Adipose tissue (tissue), 3 donors: ENCODE results near the gene SSTR3. TPM values are rescaled to one million over a fixed set of nuclear protein-coding genes. Genes with fewer than 3 reads are reported as not detected.
"Not testable (repeated sequence)": the region's sequence is repeated elsewhere in the genome, so short reads cannot be mapped to it uniquely, and the experiment has no call there.

ENCODE experiments used
- H3K27ac ChIP-seq: one replicate; pipeline ENCODE4 v1.5.1; 2013; ENCODE audit warnings: low read depth, low read length
- WGBS, 3 donors: extraction: QIAGEN DNeasy Blood & Tissue Kit; methylation state at CpG; one replicate each; pipeline ENCODE4 v1.1.7; 2013; 5-methylcytosine and 5-hydroxymethylcytosine counted together
- polyA plus RNA-seq, 3 donors: library from polyadenylated mRNA; stranded (reverse); fragments of 200-250 nt; gene quantifications; one replicate each; pipeline ENCODE4 v1.2.3, GENCODE V29; 2013
- donor health status: healthy with polysubstance abuse.
- donor health status: Bipolar disorder and iron deficiency.
- donor health status: healthy.

Gene SSTR3
- polyA plus RNA-seq, 3 donors, result 0.04 to 0.59 (median 0.11) TPM

GRCh38 chr22:37203354-37204044 lies 8.8 kb downstream of the SSTR3 start:
- 76 to 94% (median 85%) methylated on average over 15 to 16 of the region's 16 CpGs for WGBS, 3 donors
- no peak overlapping the region for H3K27ac ChIP-seq

DNA sequence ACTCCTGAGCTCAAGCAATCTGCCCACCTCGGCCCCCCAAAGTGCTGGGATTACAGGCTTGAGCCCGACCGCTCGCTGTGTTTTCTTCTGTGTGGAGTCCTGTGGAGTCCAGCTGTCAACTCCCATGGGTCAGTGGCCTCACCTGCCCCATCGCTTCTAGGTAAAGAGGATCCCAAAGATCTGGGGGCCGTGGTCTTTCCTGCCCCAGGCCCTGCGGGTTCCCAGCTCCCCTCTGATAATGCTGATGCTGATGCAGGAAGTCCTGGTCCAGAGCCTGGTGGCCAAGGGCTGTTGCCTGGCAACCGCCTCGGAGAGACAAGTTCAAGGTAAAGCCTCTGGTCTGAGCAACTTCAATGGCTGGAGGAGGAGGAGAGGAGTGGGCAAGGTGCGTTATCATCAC lies 9.6 kb downstream of the SSTR3 start:
- H3K27ac ChIP-seq, result no peak overlapping the region
- WGBS, 3 donors, result 80 to 94% (median 89%) methylated on average over 9 to 10 of the region's 10 CpGs

DNA sequence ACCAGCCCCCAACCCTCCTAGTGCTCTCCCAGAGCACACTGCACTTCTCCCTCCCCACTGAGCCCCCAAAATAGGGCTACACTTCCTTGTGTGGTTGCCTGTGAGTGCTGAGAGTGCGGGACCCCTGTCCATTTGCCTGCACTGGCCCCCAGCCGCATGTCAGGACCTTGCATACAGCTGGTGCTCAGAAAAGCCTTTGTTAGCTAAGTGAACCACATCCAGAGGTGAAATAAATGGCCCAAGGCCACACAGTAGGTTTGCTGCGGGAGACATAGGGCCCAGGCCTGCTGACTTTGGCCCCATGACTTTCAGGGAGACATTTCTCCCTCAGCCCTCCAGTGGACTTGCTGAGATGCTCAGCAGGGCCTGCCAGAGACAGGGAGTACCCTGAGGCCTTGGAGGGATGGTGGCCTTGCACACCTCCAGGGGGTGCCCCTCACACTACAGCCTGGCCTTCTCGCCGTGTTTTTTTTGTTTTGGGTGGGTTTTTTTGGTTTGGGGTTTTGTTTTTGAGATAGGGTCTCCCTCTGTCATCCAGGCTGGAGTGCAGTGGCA lies 10.2 kb downstream of the SSTR3 start:
- WGBS, 3 donors, result 90 to 91% (median 90%) methylated on average over 5 of the region's 5 CpGs
- no peak overlapping the region for H3K27ac ChIP-seq

GRCh38 chr22:37201443-37201820 lies 10.8 kb downstream of the SSTR3 start:
- WGBS, 3 donors, result 95 to 98% (median 97%) methylated on average over 6 of the region's 6 CpGs
- not testable (repeated sequence) for H3K27ac ChIP-seq

DNA sequence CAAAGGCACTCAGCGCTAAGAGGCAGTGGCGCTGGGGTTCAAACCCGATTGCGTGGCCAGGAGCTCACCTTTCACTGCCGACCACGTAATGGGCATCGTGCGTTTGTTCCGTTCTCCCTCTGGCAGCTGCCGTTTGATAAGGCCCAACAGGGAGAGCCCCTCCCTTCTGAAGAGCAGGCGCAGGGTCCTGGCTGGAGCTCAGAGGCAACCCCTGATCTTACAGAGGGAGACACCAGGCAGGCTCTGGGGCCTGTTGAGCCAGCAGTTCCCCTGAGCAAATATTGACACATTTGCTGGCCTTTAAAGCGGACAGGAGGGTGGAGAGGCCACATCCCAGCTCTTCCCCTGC lies 12.5 kb downstream of the SSTR3 start:
- 8 to 26% (median 25%) methylated on average over 12 of the region's 12 CpGs for WGBS, 3 donors
- no peak overlapping the region for H3K27ac ChIP-seq

GRCh38 chr22:37199103-37199759 lies 13.0 kb downstream of the SSTR3 start:
- no peak overlapping the region for H3K27ac ChIP-seq
- 0 to 1% (median 0%) methylated on average over 57 to 58 of the region's 58 CpGs for WGBS, 3 donors

DNA sequence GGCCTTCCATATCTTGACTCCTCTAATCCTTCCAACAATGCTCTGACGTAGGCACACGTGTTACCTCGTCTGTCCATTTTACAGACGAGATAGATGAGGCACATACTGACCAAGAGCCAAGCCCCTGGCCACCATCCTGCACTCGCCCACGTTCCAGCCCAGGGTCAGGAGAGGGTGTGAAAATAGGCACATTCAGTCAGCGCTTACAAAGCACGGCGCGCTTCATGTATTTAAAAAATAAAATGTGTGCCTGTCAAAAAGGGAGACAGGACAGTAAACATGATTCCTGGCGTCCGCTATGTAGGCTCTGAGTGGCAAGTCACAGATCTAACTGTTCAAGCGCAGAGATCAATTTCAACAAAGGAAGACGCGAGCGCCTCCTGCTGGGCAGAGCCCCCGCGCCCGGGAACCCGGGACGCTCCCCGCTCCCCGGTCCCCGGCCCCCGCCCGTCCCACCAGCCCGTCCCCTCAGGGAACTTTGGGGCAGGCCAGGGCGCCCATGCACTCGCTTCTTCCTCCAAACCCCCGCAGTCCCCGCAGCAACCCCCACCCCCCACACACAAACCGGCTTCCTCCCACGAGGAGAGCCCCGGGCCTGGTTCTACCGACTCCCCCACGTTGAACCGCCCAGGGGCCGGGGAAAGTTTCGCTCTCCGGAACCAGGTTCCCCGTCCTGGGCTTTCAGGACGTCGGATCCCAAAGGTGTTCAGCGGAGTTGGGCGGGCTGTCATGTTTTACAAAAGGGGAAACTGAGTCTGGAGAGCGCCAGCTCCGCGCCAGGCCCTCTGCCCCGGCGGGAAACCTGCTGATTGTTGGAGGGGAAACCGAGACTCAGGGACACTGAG lies 13.8 kb downstream of the SSTR3 start:
- peak overlapping the region; percentile 53 for H3K27ac ChIP-seq
- 2 to 3% (median 2%) methylated on average over 50 to 51 of the region's 51 CpGs for WGBS, 3 donors

- 37 to 55% (median 53%) methylated on average over 12 of the region's 12 CpGs for WGBS, 3 donors
- no peak overlapping the region for H3K27ac ChIP-seq
These were observed 14.6 kb downstream of the SSTR3 start for GRCh38 chr22:37197451-37198257.

GRCh38 chr22:37196539-37197450 lies 15.5 kb downstream of the SSTR3 start:
- no peak overlapping the region for H3K27ac ChIP-seq
- WGBS, 3 donors, result 39 to 52% (median 50%) methylated on average over 14 of the region's 14 CpGs

- WGBS, 3 donors, result 65 to 83% (median 67%) methylated on average over 4 of the region's 4 CpGs
- no peak overlapping the region for H3K27ac ChIP-seq
These were observed 16.4 kb downstream of the SSTR3 start for GRCh38 chr22:37195921-37196320.

GRCh38 chr22:37194750-37195149 lies 17.5 kb downstream of the SSTR3 start:
- WGBS, 3 donors, result 73 to 90% (median 89%) methylated on average over 3 of the region's 3 CpGs
- no peak overlapping the region for H3K27ac ChIP-seq

DNA sequence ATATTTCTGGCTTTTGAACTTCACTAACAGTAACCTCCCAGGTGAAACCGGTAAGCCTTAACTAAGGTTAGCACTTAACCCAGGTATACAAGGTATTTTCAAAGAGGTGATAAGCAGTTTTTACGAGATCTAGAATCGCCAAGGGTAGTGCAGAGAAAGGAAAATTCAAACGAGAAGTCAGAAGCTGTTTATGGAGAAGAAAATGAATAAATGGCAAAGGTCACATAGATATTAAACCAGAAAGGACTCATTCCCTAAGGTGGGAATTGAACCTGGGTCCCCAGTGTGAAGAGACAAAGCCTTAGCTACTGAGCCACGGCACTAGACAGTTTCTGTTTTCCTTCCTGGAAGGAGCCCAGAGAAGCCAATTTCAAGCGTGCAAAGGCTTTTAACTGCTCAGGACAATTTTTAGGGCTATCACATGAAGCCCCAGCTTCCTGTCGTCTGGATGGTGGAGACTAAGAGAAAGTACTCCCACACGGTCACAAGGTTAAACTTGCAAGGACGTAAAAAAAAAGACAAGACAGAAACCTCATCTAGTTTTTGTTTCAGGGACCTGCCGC lies 18.6 kb downstream of the SSTR3 start:
- 40 to 67% (median 46%) methylated on average over 10 of the region's 10 CpGs for WGBS, 3 donors

GRCh38 chr22:37192741-37193140 lies 19.5 kb downstream of the SSTR3 start:
- no peak overlapping the region for H3K27ac ChIP-seq
- WGBS, 3 donors, result 96 to 100% (median 98%) methylated on average over 1 of the region's 1 CpG

More for the DNA sequence above, 18.6 kb downstream of the SSTR3 start:
- no peak overlapping the region for H3K27ac ChIP-seq

DNA sequence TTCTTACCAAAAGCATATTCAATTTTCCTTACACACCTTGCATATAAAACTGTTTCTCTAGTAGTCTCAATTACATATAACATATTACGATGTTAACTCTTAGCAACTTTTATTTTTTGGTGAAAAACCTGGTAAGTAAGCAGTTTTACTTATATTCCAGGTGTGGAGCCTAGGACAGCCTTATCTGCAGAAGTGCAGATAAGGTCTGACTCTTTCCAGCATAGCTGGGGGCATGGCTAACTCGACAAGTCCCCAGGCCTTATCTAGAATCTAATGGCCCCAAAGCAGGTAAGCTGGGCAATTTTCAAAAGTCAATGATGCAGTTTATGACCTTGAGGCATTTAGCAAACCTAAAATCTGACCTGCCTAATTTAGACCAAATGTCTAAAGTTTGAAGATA lies 20.1 kb downstream of the SSTR3 start:
- H3K27ac ChIP-seq, result no peak overlapping the region
- 68 to 92% (median 87%) methylated on average over 2 of the region's 2 CpGs for WGBS, 3 donors

DNA sequence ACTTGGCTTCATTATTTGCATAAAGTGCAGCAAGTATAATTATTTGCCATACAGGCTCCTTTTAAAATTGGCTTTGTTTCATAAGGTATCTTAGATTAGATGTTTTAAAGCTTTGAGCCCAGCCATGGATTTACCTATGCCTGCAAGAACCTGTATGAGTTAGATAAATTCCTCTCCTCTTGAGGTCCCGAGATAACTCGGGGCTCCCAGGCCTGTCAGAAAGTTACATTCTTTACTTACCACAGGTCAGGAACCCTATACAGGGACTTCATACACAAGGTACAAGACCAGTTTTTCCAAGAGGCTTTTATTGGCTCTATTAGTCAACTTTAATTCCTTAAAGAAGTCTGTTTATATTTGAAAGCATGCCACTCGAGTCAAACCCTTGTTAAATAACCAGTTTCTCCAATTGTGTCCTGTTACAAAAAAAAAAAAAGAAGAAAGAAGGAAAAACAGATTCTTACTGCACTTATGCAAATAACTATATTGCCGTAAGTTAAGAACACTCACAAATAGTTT lies 22.0 kb downstream of the SSTR3 start:
- 55 to 94% (median 58%) methylated on average over 4 of the region's 4 CpGs for WGBS, 3 donors
- no peak overlapping the region for H3K27ac ChIP-seq

GRCh38 chr22:37188901-37189466 lies 23.3 kb downstream of the SSTR3 start:
- WGBS, 3 donors, result 49 to 73% (median 58%) methylated on average over 2 of the region's 2 CpGs
- no peak overlapping the region for H3K27ac ChIP-seq
